ENCODE data around the gene YIF1A.
"Not testable (repeated sequence)": the region's sequence is repeated elsewhere in the genome, so short reads cannot be mapped to it uniquely, and the experiment has no call there.

The YIF1A gene

DNA sequence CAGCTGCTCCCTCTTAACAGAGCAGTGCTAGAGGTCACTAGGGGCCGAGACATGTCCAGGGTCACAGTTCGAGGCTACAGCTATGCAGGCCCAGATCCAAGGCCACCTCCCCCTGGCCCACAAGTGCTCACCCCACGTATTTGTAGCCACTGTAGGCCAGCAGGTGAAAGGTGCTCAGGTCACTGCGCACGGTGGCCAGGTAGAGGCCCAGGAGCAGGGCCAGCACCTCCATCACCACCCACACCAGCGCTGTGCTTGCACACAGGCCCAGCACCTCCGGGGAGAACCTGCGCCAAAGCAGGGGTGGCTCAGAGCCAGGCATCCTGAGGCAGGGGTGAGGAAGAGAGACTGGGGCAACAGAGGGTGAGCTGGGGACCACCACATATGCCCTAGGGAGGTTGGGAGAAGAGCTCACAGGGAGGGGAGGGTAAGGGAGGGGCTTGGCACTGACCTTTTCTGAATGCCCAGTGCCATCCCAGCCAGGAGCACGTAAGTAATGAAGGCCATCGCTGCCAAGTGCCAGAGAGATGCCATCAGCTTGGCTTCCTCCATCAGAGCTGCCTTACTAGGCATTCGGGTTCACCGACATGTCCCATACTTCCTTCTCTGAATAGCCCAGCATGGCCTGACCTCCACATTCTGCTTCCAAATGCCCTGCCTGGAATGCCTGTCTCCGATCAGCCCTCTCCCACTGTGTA, 3.5 kb downstream of the YIF1A start:
- DNase-seq: no peak

DNA sequence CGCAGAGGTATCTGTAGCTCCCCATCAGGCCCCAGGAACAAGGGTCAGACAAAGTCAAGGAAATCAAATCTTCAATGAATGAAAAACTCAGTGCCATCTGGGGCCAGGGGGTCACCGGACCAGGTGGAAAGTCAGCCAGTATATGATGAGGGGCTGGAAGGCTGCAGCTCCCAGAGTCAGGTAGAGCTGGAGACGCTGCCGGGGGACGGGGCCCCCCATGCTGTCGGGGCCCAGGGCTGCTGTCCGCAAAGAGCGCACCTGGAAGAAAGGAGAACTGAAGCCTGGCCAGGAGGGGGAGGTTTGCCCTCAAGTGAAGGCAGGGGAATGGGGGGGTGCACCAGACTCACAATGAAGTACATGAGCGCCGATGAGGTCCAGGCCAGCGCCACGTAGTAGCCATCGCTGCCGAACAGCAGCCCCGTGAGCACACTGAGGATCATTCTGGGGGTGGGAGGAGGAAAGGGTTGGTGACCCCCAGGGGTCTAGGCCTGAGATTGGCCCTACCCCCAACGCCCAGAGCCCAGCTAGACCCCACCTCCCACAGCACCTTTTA, 4.3 kb downstream of the YIF1A start:
- DNase-seq: no peak

- DNase-seq: no peak
Measured at GRCh38 chr11:66283461-66284105, 5.4 kb downstream of the YIF1A start.

GRCh38 chr11:66282468-66283455, 6.2 kb downstream of the YIF1A start:
- peak; percentile 92 for DNase-seq

DNA sequence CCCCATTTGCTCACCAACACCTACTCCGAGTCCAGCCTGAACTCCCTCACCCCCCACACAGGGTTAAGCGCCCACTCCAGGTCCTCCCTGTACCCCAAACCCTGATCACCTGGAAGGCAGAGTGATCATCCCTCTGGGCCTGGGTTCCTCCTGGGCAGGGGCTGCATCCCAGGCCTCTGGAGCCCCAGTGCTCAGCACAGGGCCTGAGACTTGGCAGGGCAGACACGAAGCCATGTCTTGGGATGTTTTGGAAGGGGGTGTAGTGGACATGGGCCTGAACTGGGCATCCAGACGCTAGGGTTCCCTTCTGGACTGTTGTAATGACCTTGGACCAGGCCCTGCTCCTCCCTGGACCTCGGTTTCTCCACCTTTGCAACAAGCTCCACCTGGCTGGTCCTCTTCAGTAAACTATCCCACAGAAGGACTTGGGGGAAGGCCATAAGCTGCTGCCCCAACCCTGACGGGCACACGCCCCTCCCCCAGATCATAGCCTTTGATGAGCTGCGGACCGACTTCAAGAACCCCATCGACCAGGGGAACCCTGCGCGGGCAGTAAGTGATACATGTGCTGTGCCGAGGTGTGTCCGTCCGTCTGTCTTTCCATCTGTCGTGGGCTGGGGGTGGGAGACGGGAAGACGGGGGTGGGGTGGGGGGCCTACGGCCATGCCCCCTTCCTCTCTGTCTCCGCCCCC, 7.0 kb downstream of the YIF1A start:
- DNase-seq: no peak

DNA sequence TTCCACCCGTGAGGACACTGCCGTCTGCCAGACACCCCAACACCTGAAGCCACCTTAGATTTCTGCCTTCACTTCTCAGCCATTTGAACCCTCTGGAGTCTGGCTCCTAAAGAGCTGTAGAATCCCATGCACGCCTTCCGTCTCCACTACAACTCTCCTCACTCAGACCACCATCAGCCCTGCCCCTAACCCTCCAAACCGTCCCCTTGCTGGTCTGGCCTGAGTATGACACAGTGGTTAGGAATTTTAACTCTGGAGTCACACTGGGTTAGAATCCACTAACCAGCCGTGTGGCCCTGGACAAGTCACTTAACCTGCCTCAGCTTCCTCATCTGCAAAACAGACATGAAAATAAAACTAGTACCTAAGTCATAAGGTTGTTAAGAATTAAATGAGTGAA, 7.9 kb downstream of the YIF1A start:
- DNase-seq: no peak

- peak; percentile 66 for DNase-seq
Measured at GRCh38 chr11:66280428-66280827, 8.5 kb downstream of the YIF1A start.

DNA sequence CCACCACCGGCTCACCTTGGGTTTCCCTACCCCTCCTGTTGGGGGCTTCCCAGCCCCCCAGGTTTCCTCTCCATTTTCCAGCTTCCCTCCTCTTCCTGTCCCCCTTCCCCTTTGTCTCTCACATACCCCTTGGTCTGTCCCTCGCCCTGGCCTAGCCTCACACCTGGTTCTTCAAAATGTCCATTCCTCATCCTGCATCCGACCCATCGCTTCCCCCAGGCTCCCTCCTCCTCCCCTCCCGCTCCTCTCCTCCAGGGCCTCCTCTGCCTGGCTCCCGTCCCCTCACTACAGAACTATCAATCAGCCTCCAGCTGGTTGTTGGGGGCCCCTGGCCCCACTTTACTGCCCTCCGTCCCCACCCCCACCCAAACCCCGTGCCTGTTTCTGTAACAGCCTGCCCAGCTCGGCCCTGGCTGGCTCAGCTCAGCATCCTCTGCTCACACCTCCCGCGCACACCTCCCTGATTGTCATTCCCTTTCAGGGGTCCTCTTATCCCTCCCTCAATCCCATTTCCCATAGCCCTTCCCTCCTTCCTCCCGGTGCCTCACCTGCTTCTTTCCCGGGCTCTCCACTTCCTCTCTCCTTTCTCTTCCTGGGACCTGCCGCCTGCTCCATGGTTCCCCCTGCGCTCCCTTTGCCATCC, 9.7 kb downstream of the YIF1A start:
- DNase-seq: no peak

DNA sequence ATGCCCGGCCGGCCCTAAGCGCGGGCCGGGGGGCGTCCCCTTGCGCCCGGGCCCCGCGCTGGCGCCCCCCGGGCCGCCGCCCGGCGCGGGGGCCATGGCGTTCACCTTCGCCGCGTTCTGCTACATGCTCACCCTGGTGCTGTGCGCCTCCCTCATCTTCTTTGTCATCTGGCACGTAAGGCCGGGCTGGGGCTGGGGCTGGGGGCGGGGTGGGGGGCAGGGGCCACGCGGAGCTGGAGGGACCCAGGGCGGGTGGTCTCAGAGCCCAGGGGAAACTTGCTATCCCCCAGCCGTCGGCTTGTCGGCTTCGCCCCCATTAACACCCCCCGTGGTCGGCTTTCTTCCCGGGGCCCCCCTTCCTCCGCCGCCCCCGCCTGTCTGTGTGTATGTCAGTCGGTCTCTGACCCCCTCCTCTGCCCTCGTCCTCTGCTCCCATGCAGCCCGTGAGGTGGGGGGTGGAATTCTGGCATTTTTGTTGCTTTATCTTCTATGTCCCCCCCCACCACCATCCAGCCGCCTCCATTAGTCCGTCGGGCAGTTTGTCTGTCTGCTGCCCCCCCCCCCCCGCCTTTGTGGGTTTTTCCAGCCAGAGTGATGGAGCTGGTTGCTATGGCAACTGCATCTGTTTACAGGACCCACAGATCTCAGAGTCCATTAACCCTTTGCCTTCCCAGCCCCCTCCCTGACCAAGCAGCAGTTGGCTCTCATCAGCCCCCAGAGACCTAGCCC, 10.4 kb downstream of the YIF1A start:
- DNase-seq: no peak

- no peak for DNase-seq
Measured at GRCh38 chr11:66277471-66278362, 11.2 kb downstream of the YIF1A start, which contains the start of gene CNIH2. Gene CNIH2 (plus strand): TSS chr11:66278175. CDS start chr11:66278457, 282 bp downstream.

- DNase-seq: not testable (repeated sequence)
Measured at GRCh38 chr11:66277064-66277463, 11.9 kb downstream of the YIF1A start.

- DNase-seq: not testable (repeated sequence)
Measured at GRCh38 chr11:66276619-66277018, 12.3 kb downstream of the YIF1A start.

GRCh38 chr11:66275984-66276612, 12.8 kb downstream of the YIF1A start:
- DNase-seq: no peak

GRCh38 chr11:66275396-66275795, 13.5 kb downstream of the YIF1A start:
- DNase-seq: no peak

DNA sequence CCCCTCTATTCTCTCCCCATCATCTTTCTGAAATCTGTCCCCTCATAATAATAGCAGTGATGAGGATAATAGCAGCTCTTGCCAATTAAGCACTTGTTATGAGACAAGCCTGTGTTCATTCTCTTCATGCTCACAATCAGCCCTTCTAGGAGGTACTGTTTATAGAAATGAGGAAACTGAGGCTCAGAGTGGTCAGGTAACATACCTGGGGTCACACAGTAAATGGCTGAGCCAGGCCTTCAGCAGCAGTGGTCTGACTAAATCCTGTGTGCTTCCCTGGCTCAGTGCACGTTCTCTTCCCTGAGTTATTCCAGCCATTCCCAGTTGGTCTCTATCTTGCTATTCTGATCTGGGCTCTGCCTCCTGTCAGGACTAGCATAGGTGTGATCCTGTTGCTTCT, 14.7 kb downstream of the YIF1A start:
- DNase-seq: no peak

- no peak for DNase-seq
Measured at GRCh38 chr11:66272596-66272995, 16.3 kb downstream of the YIF1A start.

DNA sequence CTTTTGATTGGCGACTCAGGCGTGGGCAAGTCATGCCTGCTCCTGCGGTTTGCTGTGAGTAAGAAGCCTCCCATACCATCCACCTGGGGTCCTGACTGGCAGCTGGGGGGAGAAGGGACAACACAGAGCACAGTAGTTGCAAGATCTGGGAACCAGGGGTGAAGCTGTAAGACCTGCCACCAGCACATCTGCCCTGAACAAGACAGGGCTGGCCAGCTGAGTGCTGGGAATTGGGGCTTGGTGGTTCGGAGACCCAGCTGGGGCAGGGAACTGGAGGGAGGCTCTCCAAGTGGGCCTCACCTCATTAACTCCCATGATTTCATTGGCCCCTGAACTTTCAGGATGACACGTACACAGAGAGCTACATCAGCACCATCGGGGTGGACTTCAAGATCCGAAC, 17.1 kb downstream of the YIF1A start:
- DNase-seq: no peak

DNA sequence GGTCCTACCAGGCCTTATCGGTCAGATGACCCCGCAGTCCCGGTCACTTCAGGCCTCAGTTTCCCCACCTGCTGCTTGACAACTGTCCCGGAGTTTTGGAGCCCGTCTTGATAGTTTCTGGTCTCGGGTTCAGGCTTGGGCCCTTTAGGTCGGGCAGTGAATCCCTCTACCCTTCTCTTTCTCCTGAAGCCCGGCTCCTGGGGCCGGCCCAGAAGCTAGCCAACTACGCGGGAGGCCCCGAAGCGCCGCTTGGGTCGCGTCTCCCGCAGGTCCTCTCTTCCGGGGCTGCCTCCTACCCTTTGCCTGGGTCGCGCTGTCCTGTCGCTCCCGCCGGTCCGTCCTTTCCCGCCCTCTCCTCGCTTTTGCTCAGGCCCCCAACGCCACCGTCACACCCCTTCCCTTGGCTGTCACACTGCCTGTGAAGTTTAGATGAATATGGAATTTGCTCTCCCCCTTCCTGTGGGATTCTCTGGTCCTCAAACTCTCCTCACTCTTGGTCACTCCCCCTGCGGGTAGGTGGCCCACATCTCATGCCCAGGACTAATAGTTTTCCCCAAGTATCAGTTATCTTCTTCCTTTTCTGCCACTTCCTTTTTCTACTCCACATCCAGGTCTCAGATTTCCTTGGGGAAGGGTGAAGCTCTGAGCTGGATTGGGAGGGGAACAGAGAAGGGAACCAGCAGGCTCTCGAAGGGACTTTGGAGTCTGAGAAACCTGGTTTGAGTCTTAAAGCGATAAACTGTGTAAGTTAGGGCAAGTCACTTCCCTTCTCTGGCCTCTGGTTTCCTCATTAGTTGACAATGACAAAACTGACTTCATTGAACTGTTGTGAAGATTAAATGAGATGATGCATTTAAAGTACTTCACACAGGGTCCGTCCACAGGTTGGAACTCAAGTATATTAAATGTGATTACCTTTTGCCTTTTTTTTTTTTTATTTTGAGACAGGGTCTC, 19.7 kb downstream of the YIF1A start:
- no peak for DNase-seq

Data from NCI-H1694 (cell line).